Measurements from ENCODE around the gene B4GALT6. TPM values are rescaled to one million over a fixed set of nuclear protein-coding genes. Genes with fewer than 3 reads are reported as not detected.

The B4GALT6 gene
- total RNA-seq, 1 experiment from 2014 or later = 0.97 TPM

DNA sequence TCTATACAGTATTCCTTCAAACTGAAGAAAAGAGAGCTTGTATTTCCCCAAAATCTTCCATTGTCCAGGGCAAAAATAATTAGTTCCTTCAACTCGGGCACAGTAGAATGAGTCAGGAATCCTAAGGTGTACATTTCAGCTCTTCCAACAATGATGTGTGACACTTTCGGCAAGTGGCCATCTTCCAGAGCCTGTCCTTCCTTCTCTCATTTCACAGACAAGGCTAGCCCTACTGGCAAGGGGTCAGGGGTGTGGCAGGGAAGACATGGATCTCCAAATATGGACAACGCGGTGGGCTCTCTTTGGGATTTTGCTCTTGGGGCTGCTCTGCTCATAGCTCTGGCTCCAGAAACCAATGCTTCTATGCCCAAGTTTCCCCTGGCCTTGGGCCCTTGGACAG is 6.0 kb downstream of the B4GALT6 start:
- H3K9me2 ChIP-seq (replicated peaks; ENCODE audit: insufficient read depth, low read length) = no peaks in the 10 kb centered on the region
- H3K36me3 ChIP-seq (ENCODE audit: insufficient read depth, low read length) = no peaks in the 10 kb centered on the region
- H3K27me3 ChIP-seq (ENCODE audit: low read length) = no peaks in the 10 kb centered on the region
- no peaks in the 10 kb centered on the region for H3K9me3 ChIP-seq (ENCODE audit: low read length)
- H4K20me1 ChIP-seq (ENCODE audit: insufficient read depth, low read depth, low read length) = no peaks in the 10 kb centered on the region
- H3K4me2 ChIP-seq (ENCODE audit: low read depth, low read length, poor library complexity, severe bottlenecking) = no peak overlapping the region
- H3K4me3 ChIP-seq (ENCODE audit: low read length) = no peak overlapping the region
- no peak for DNase-seq
- H3K79me2 ChIP-seq (ENCODE audit: low read length) = no peaks in the 10 kb centered on the region
- no peak overlapping the region for H3K9ac ChIP-seq (ENCODE audit: low read length)
- H3K4me1 ChIP-seq (ENCODE audit: low read length) = no peaks in the 10 kb centered on the region
- H3K27ac ChIP-seq (ENCODE audit: low read length) = no peak overlapping the region
- H2AFZ ChIP-seq (ENCODE audit: low read length) = no peak overlapping the region

- no peak overlapping the region for H3K4me2 ChIP-seq (ENCODE audit: low read depth, low read length, poor library complexity, severe bottlenecking)
- no peaks in the 10 kb centered on the region for H3K27me3 ChIP-seq (ENCODE audit: low read length)
- H3K36me3 ChIP-seq (ENCODE audit: insufficient read depth, low read length) = no peaks in the 10 kb centered on the region
- H3K9ac ChIP-seq (ENCODE audit: low read length) = no peak overlapping the region
- no peaks in the 10 kb centered on the region for H3K79me2 ChIP-seq (ENCODE audit: low read length)
- H3K27ac ChIP-seq (ENCODE audit: low read length) = no peak overlapping the region
- no peaks in the 10 kb centered on the region for H3K9me2 ChIP-seq (replicated peaks; ENCODE audit: insufficient read depth, low read length)
- H2AFZ ChIP-seq (ENCODE audit: low read length) = no peak overlapping the region
- no peaks in the 10 kb centered on the region for H4K20me1 ChIP-seq (ENCODE audit: insufficient read depth, low read depth, low read length)
- DNase-seq = no peak
- no peaks in the 10 kb centered on the region for H3K4me1 ChIP-seq (ENCODE audit: low read length)
- no peaks in the 10 kb centered on the region for H3K9me3 ChIP-seq (ENCODE audit: low read length)
- H3K4me3 ChIP-seq (ENCODE audit: low read length) = no peak overlapping the region
These were observed 6.8 kb downstream of the B4GALT6 start for GRCh38 chr18:31677592-31677991.

DNA sequence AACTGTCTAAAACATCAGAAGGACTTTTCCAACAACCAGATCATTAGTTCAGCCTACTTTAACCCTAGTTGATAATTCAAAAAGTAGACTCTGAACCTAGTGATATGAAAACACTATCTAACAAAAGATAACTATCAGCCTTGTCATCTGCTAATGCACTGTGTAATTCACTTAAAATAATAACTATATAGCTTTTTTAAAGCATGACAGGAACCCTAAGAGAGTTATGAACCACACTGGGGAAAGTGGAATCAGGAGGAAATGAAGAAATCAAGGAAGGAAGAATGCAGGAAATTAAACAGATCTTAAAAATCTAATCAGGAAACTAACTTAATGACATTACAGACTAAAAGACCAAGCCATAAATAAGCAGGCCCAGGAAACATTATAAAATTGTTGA is 9.0 kb downstream of the B4GALT6 start:
- Histone ChIP-seq H3K4me3 (ENCODE audit: low read length) (no peak overlapping the region), H4K20me1 (ENCODE audit: insufficient read depth, low read depth, low read length) (no peaks in the 10 kb centered on the region), H3K9ac (ENCODE audit: low read length) (no peak overlapping the region), H3K36me3 (ENCODE audit: insufficient read depth, low read length) (no peaks in the 10 kb centered on the region), H3K4me2 (ENCODE audit: low read depth, low read length, poor library complexity, severe bottlenecking) (no peak overlapping the region), H3K27me3 (ENCODE audit: low read length) (no peaks in the 10 kb centered on the region), H3K27ac (ENCODE audit: low read length) (no peak overlapping the region), H2AFZ (ENCODE audit: low read length) (no peak overlapping the region), H3K9me3 (ENCODE audit: low read length) (no peaks in the 10 kb centered on the region), H3K9me2 (replicated peaks; ENCODE audit: insufficient read depth, low read length) (no peaks in the 10 kb centered on the region), H3K4me1 (ENCODE audit: low read length) (no peaks in the 10 kb centered on the region), H3K79me2 (ENCODE audit: low read length) (no peaks in the 10 kb centered on the region)
- no peak for DNase-seq

DNA sequence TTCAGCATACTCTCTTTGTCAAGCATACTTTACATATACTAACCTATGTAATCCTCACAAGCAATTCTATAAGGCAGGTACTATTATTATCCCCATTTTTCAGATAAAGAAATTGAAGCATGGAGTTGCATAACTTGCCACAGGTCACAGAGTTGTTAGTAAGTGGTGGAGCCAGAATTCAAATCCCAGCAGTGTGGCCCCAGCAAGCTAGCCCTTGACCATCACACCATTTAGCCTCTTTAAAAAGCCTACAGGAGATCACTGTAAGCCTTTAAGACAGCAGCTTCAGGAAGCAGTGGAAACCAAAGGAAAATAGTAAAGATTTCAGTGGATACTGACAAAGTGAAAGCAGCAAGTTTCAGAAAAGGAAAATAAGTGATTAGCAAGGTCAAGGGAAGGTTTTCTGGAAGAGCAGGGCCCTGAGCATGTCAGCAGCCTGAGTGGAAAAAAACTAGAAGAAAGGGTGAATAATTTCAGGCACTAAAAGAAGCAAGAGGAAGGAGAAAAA is 11.7 kb downstream of the B4GALT6 start:
- H3K4me2 ChIP-seq (ENCODE audit: low read depth, low read length, poor library complexity, severe bottlenecking) = no peak overlapping the region
- H3K27ac ChIP-seq (ENCODE audit: low read length) = no peak overlapping the region
- no peaks in the 10 kb centered on the region for H3K9me2 ChIP-seq (replicated peaks; ENCODE audit: insufficient read depth, low read length)
- H3K9me3 ChIP-seq (ENCODE audit: low read length) = no peaks in the 10 kb centered on the region
- H3K27me3 ChIP-seq (ENCODE audit: low read length) = no peaks in the 10 kb centered on the region
- H3K9ac ChIP-seq (ENCODE audit: low read length) = no peak overlapping the region
- H3K4me3 ChIP-seq (ENCODE audit: low read length) = no peak overlapping the region
- H4K20me1 ChIP-seq (ENCODE audit: insufficient read depth, low read depth, low read length) = no peaks in the 10 kb centered on the region
- no peak overlapping the region for H2AFZ ChIP-seq (ENCODE audit: low read length)
- no peaks in the 10 kb centered on the region for H3K79me2 ChIP-seq (ENCODE audit: low read length)
- H3K36me3 ChIP-seq (ENCODE audit: insufficient read depth, low read length) = no peaks in the 10 kb centered on the region
- no peaks in the 10 kb centered on the region for H3K4me1 ChIP-seq (ENCODE audit: low read length)
- no peak for DNase-seq

GRCh38 chr18:31671951-31672350 is 12.4 kb downstream of the B4GALT6 start:
- no peaks in the 10 kb centered on the region for H3K9me3 ChIP-seq (ENCODE audit: low read length)
- H3K4me2 ChIP-seq (ENCODE audit: low read depth, low read length, poor library complexity, severe bottlenecking) = no peak overlapping the region
- no peak overlapping the region for H3K4me3 ChIP-seq (ENCODE audit: low read length)
- no peaks in the 10 kb centered on the region for H3K4me1 ChIP-seq (ENCODE audit: low read length)
- no peak for DNase-seq
- H3K27me3 ChIP-seq (ENCODE audit: low read length) = no peaks in the 10 kb centered on the region
- no peaks in the 10 kb centered on the region for H3K36me3 ChIP-seq (ENCODE audit: insufficient read depth, low read length)
- no peak overlapping the region for H3K9ac ChIP-seq (ENCODE audit: low read length)
- H3K27ac ChIP-seq (ENCODE audit: low read length) = no peak overlapping the region
- no peaks in the 10 kb centered on the region for H3K9me2 ChIP-seq (replicated peaks; ENCODE audit: insufficient read depth, low read length)
- no peaks in the 10 kb centered on the region for H3K79me2 ChIP-seq (ENCODE audit: low read length)
- no peaks in the 10 kb centered on the region for H4K20me1 ChIP-seq (ENCODE audit: insufficient read depth, low read depth, low read length)
- H2AFZ ChIP-seq (ENCODE audit: low read length) = no peak overlapping the region

DNA sequence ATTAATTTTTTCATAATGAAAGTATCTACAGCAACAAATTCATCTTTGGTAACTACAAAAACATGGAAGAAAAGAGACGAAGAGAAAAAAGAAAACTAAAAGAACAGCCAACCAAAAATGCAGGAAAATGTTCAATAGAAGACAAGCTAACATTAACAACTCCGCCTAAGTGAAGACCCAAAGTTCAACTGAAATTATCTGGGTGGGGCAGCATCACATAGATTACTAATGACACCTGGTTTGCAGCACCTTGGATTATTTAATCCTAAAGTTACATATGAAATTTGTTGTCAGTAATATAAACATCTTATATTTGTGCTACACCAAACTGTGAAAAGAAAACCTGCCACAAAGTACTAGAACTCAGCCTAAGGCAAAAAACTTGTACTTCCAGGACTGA is 14.8 kb downstream of the B4GALT6 start:
- Histone ChIP-seq H2AFZ (ENCODE audit: low read length) (no peak overlapping the region), H3K4me1 (ENCODE audit: low read length) (no peaks in the 10 kb centered on the region), H3K27ac (ENCODE audit: low read length) (no peak overlapping the region), H3K4me3 (ENCODE audit: low read length) (no peak overlapping the region), H3K4me2 (ENCODE audit: low read depth, low read length, poor library complexity, severe bottlenecking) (no peak overlapping the region), H3K9me3 (ENCODE audit: low read length) (no peaks in the 10 kb centered on the region), H3K79me2 (ENCODE audit: low read length) (no peaks in the 10 kb centered on the region), H3K9ac (ENCODE audit: low read length) (no peak overlapping the region), H3K27me3 (ENCODE audit: low read length) (no peaks in the 10 kb centered on the region), H4K20me1 (ENCODE audit: insufficient read depth, low read depth, low read length) (no peaks in the 10 kb centered on the region), H3K9me2 (replicated peaks; ENCODE audit: insufficient read depth, low read length) (no peaks in the 10 kb centered on the region), H3K36me3 (ENCODE audit: insufficient read depth, low read length) (no peaks in the 10 kb centered on the region)
- DNase-seq = no peak

DNA sequence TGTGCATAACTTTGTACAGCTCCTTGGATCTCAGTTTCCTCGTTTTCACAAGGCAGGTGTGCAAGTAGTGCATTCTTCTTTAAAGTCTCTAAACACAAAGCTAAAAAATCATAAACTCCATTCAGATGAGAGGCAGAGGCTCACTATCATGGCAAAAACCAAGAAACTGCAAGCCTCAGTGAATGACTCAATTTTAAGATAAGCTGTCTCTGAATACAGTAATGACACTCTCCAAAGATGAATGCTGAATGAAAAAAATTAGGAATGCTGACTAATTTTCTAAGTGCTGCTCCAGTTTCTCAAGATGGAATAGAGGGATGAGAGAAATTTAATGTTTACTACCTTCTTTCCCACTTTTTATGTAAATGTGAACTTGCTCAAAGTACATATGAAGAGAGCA is 17.2 kb downstream of the B4GALT6 start:
- Histone ChIP-seq H3K27ac (ENCODE audit: low read length) (no peak overlapping the region), H3K4me1 (ENCODE audit: low read length) (no peaks in the 10 kb centered on the region), H3K27me3 (ENCODE audit: low read length) (no peaks in the 10 kb centered on the region), H3K4me2 (ENCODE audit: low read depth, low read length, poor library complexity, severe bottlenecking) (no peak overlapping the region), H3K36me3 (ENCODE audit: insufficient read depth, low read length) (no peaks in the 10 kb centered on the region), H2AFZ (ENCODE audit: low read length) (no peak overlapping the region), H3K9me3 (ENCODE audit: low read length) (no peaks in the 10 kb centered on the region), H3K9me2 (replicated peaks; ENCODE audit: insufficient read depth, low read length) (no peaks in the 10 kb centered on the region), H4K20me1 (ENCODE audit: insufficient read depth, low read depth, low read length) (no peaks in the 10 kb centered on the region), H3K9ac (ENCODE audit: low read length) (no peak overlapping the region), H3K79me2 (ENCODE audit: low read length) (no peaks in the 10 kb centered on the region), H3K4me3 (ENCODE audit: low read length) (no peak overlapping the region)
- no peak for DNase-seq

DNA sequence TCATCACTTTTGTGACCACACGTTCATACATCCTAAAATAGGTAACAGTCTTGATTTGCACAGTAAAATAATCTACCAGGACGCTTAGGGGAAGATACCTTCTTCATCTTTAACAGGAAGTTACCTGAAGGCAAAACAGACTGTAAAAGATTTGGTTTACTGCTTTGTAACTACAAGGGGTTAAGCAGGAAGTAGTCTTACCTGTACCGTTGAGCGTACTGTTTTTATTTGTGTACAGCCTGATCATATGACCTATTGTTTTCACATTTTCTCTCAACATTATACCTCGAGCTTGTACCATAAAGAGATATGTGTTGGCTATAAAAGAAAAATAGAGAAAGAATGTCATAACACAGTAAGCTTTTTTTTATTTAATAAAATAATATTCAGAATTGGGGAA is 18.3 kb downstream of the B4GALT6 start:
- Histone ChIP-seq H2AFZ (ENCODE audit: low read length) (no peak overlapping the region), H3K9me2 (replicated peaks; ENCODE audit: insufficient read depth, low read length) (no peaks in the 10 kb centered on the region), H3K79me2 (ENCODE audit: low read length) (no peaks in the 10 kb centered on the region), H3K4me2 (ENCODE audit: low read depth, low read length, poor library complexity, severe bottlenecking) (no peak overlapping the region), H3K4me1 (ENCODE audit: low read length) (no peaks in the 10 kb centered on the region), H3K27ac (ENCODE audit: low read length) (no peak overlapping the region), H3K4me3 (ENCODE audit: low read length) (no peak overlapping the region), H3K9ac (ENCODE audit: low read length) (no peak overlapping the region), H3K9me3 (ENCODE audit: low read length) (no peaks in the 10 kb centered on the region), H4K20me1 (ENCODE audit: insufficient read depth, low read depth, low read length) (no peaks in the 10 kb centered on the region), H3K36me3 (ENCODE audit: insufficient read depth, low read length) (no peaks in the 10 kb centered on the region), H3K27me3 (ENCODE audit: low read length) (no peaks in the 10 kb centered on the region)
- DNase-seq = no peak

GRCh38 chr18:31664101-31664500 is 20.3 kb downstream of the B4GALT6 start:
- no peaks in the 10 kb centered on the region for H3K9me3 ChIP-seq (ENCODE audit: low read length)
- no peaks in the 10 kb centered on the region for H3K36me3 ChIP-seq (ENCODE audit: insufficient read depth, low read length)
- no peaks in the 10 kb centered on the region for H3K27me3 ChIP-seq (ENCODE audit: low read length)
- no peaks in the 10 kb centered on the region for H3K9me2 ChIP-seq (replicated peaks; ENCODE audit: insufficient read depth, low read length)
- no peak overlapping the region for H3K4me2 ChIP-seq (ENCODE audit: low read depth, low read length, poor library complexity, severe bottlenecking)
- peaks cover 2% of the 10 kb centered on the region for H3K4me1 ChIP-seq (ENCODE audit: low read length)
- H2AFZ ChIP-seq (ENCODE audit: low read length) = no peak overlapping the region
- H3K9ac ChIP-seq (ENCODE audit: low read length) = no peak overlapping the region
- H3K4me3 ChIP-seq (ENCODE audit: low read length) = no peak overlapping the region
- H4K20me1 ChIP-seq (ENCODE audit: insufficient read depth, low read depth, low read length) = no peaks in the 10 kb centered on the region
- H3K79me2 ChIP-seq (ENCODE audit: low read length) = no peaks in the 10 kb centered on the region
- DNase-seq = no peak
- no peak overlapping the region for H3K27ac ChIP-seq (ENCODE audit: low read length)
